Measurements from ENCODE around the gene TRDN. TPM values are rescaled to one million over a fixed set of nuclear protein-coding genes. Genes with fewer than 3 reads are reported as not detected.

The TRDN gene
- total and polyA plus RNA-seq, 4 donors = 0.04 to 0.11 (median 0.05) TPM; not detected in 1

GRCh38 chr6:123662757-123663156, 26.0 kb upstream of the TRDN start:
- no peaks in the 10 kb centered on the region for H3K27me3 ChIP-seq (ENCODE audit: control insufficient read depth in 3 of 3, insufficient read depth in 3 of 3, low read length in 2 of 3)
- H3K36me3 ChIP-seq (ENCODE audit: control insufficient read depth in 4 of 4, insufficient read depth in 4 of 4, low read length in 4 of 4) = no peaks in the 10 kb centered on the region
- no peak for ATAC-seq (ENCODE audit: insufficient read depth, low FRiP score)
- WGBS, 2 donors = 80% methylated on average over 3 of the region's 3 CpGs
- no peak for TF ChIP-seq CTCF (IDR thresholded peaks at IDR 0.05; ENCODE audit: control extremely low read depth, extremely low read depth)
- no peak overlapping the region for H3K9ac ChIP-seq (ENCODE audit: insufficient read depth in 1 of 2, low read length in 2 of 2)
- DNase-seq = no peak
- no peaks in the 10 kb centered on the region for H3K4me1 ChIP-seq (ENCODE audit: control insufficient read depth in 5 of 5, insufficient read depth in 5 of 5, low read length in 5 of 5)
- H3K4me3 ChIP-seq = no peak overlapping the region
- H3K9me3 ChIP-seq (ENCODE audit: control insufficient read depth in 4 of 4, insufficient read depth in 3 of 4, low read length in 3 of 4) = no peaks in the 10 kb centered on the region
- no peak overlapping the region for H3K27ac ChIP-seq (ENCODE audit: low read depth in 1 of 2, low read length in 1 of 2)

- Histone ChIP-seq H3K9ac (ENCODE audit: insufficient read depth in 1 of 2, low read length in 2 of 2) (no peak overlapping the region), H3K36me3 (ENCODE audit: control insufficient read depth in 4 of 4, insufficient read depth in 4 of 4, low read length in 4 of 4) (no peaks in the 10 kb centered on the region), H3K27me3 (ENCODE audit: control insufficient read depth in 3 of 3, insufficient read depth in 3 of 3, low read length in 2 of 3) (no peaks in the 10 kb centered on the region), H3K9me3 (ENCODE audit: control insufficient read depth in 4 of 4, insufficient read depth in 3 of 4, low read length in 3 of 4) (no peaks in the 10 kb centered on the region), H3K4me3 (no peak overlapping the region), H3K27ac (ENCODE audit: low read depth in 1 of 2, low read length in 1 of 2) (no peak overlapping the region), H3K4me1 (ENCODE audit: control insufficient read depth in 5 of 5, insufficient read depth in 5 of 5, low read length in 5 of 5) (no peaks in the 10 kb centered on the region)
- ATAC-seq (ENCODE audit: insufficient read depth, low FRiP score) (no peak), DNase-seq (no peak)
- WGBS, 2 donors = 83 to 95% methylated on average over 5 of the region's 5 CpGs
- no peak for TF ChIP-seq CTCF (IDR thresholded peaks at IDR 0.05; ENCODE audit: control extremely low read depth, extremely low read depth)
Measured at GRCh38 chr6:123661105-123661891, 24.5 kb upstream of the TRDN start.

- DNase-seq (no peak), ATAC-seq (ENCODE audit: insufficient read depth, low FRiP score) (no peak)
- Histone ChIP-seq H3K4me1 (ENCODE audit: control insufficient read depth in 5 of 5, insufficient read depth in 5 of 5, low read length in 5 of 5) (no peaks in the 10 kb centered on the region), H3K27ac (ENCODE audit: low read depth in 1 of 2, low read length in 1 of 2) (no peak overlapping the region), H3K9ac (ENCODE audit: insufficient read depth in 1 of 2, low read length in 2 of 2) (no peak overlapping the region), H3K9me3 (ENCODE audit: control insufficient read depth in 4 of 4, insufficient read depth in 3 of 4, low read length in 3 of 4) (no peaks in the 10 kb centered on the region), H3K27me3 (ENCODE audit: control insufficient read depth in 3 of 3, insufficient read depth in 3 of 3, low read length in 2 of 3) (no peaks in the 10 kb centered on the region), H3K4me3 (no peak overlapping the region), H3K36me3 (ENCODE audit: control insufficient read depth in 4 of 4, insufficient read depth in 4 of 4, low read length in 4 of 4) (no peaks in the 10 kb centered on the region)
- 90 to 94% methylated on average over 5 of the region's 5 CpGs for WGBS, 2 donors
- no peak for TF ChIP-seq CTCF (IDR thresholded peaks at IDR 0.05; ENCODE audit: control extremely low read depth, extremely low read depth)
Measured at GRCh38 chr6:123659960-123660748, 23.4 kb upstream of the TRDN start.

All from lung (tissue), 12 donors.